GM12878 (cell line): Measurements from ENCODE around the gene EIF3D. TPM values are rescaled to one million over a fixed set of nuclear protein-coding genes. Genes with fewer than 3 reads are reported as not detected.

ENCODE experiments used
- ATAC-seq: fragments of 200-7000 bp; cut with Tn5 transposase; 3 replicates; pipeline ENCODE4 v1.9.1; 2020; ENCODE audit warnings: mild to moderate bottlenecking, moderate library complexity
- BruUV-seq: library from RNA; stranded (reverse); fragments of 400-500 nt; replicated peaks from 2 replicates; lab custom pipeline; 2021; lab: Mats Ljungman, UMichigan
- CTCF ChIA-PET: fragments of 300-600 bp; sonication (Branson Sonifier 250); formaldehyde crosslinking; extraction: SDS; loops from one replicate; lab custom pipeline; 2021; ENCODE audit warnings: inconsistent platforms; lab: Yijun Ruan, JAX
- POLR2A ChIA-PET: fragments of 350-600 bp; formaldehyde crosslinking; extraction: SDS; loops from one replicate; lab custom pipeline; 2021; ENCODE audit warnings: inconsistent platforms; lab: Charles Lee
- RAD21 ChIA-PET: fragments of 300-600 bp; sonication (Branson Sonifier 250); formaldehyde crosslinking; loops from one replicate; lab custom pipeline; 2023; ENCODE audit warnings: antibody characterized with exemption; ENCODE audit not compliant: unreplicated experiment; lab: Charles Lee
- SMC1A ChIA-PET: fragments of 300-600 bp; sonication (Branson Sonifier 250); formaldehyde crosslinking; loops from one replicate; lab custom pipeline; 2023; ENCODE audit not compliant: unreplicated experiment, uncharacterized antibody; lab: Charles Lee
- DNase-seq: peaks from one replicate; pipeline ENCODE4 v3.0.0-alpha.2; 2011; ENCODE audit warnings: low read depth, low spot score
- FAIRE-seq: peaks from 3 replicates; lab custom pipeline; 2011; peaks lifted over from hg19 to GRCh38; lab: Jason Lieb, UNC
- H2AFZ ChIP-seq: 2 replicates; pipeline ENCODE4 v1.6.0; 2011; ENCODE audit warnings: low read depth, low read length, control low read depth; ENCODE audit not compliant: control insufficient read depth
- H3K27ac ChIP-seq: 2 replicates; pipeline ENCODE4 v1.5.1; 2011; ENCODE audit warnings: control low read depth; ENCODE audit not compliant: control insufficient read depth, insufficient read depth
- H3K27me3 ChIP-seq, 2 experiments: replicated peaks in 1 of 2; 2 replicates each; pipeline versions ENCODE4 v1.6.0 to v1.6.1; 2011; ENCODE audit warnings: low read length in 1 of 2; ENCODE audit not compliant: control insufficient read depth in 2 of 2, insufficient read depth in 2 of 2
- H3K36me3 ChIP-seq, 2 experiments: 2 replicates each; pipeline ENCODE4 v1.5.1; 2011; ENCODE audit warnings: low read length in 1 of 2; ENCODE audit not compliant: control insufficient read depth in 2 of 2, insufficient read depth in 2 of 2
- H3K4me1 ChIP-seq: 2 replicates; pipeline ENCODE4 v1.6.1; 2011; ENCODE audit warnings: mild to moderate bottlenecking, low read length, moderate library complexity, mixed read lengths; ENCODE audit not compliant: control insufficient read depth, insufficient read depth
- H3K4me2 ChIP-seq: 2 replicates; pipeline ENCODE4 v1.6.0; 2011; ENCODE audit warnings: control low read depth; ENCODE audit not compliant: control insufficient read depth, insufficient read depth
- H3K4me3 ChIP-seq: fragments of 200-600 bp; sonication (generic); 2 replicates; pipeline ENCODE4 v1.5.1; 2016
- H3K79me2 ChIP-seq: 2 replicates; pipeline ENCODE4 v1.6.0; 2011; ENCODE audit warnings: low read length; ENCODE audit not compliant: control insufficient read depth, insufficient read depth
- H3K9ac ChIP-seq: 2 replicates; pipeline ENCODE4 v1.8.0; 2011; ENCODE audit warnings: low read length, control low read depth, mixed read lengths; ENCODE audit not compliant: control insufficient read depth, insufficient read depth
- H3K9me3 ChIP-seq: replicated peaks from 3 replicates; pipeline ENCODE4 v1.5.1; 2011; ENCODE audit warnings: mild to moderate bottlenecking, low read length; ENCODE audit not compliant: control insufficient read depth, insufficient read depth
- H4K20me1 ChIP-seq: 2 replicates; pipeline ENCODE4 v1.6.0; 2011; ENCODE audit not compliant: control insufficient read depth, insufficient read depth
- BCLAF1 ChIP-seq: fragments of 450-650 bp; IDR thresholded peaks from 2 replicates; pipeline ENCODE4 v1.6.1; 2017; ENCODE audit warnings: antibody characterized with exemption, mild to moderate bottlenecking, moderate library complexity
- BMI1 ChIP-seq: fragments of 450-650 bp; IDR thresholded peaks from 2 replicates; pipeline ENCODE4 v1.6.1; 2016; ENCODE audit warnings: mild to moderate bottlenecking, moderate library complexity, borderline replicate concordance
- CEBPB ChIP-seq, 2 experiments: fragments of 150-350 bp in 1 of 2; IDR thresholded peaks; 2 replicates each; pipeline ENCODE4 v1.6.1; 2012 to 2014; ENCODE audit warnings: low read depth in 2 of 2, low read length in 2 of 2, borderline replicate concordance in 1 of 2, inconsistent platforms in 1 of 2
- CTCF ChIP-seq, 3 experiments: IDR thresholded peaks in 2 of 3; conservative IDR thresholded peaks in 1 of 3; 2 replicates each; pipeline ENCODE4 v1.5.1; 2011; ENCODE audit warnings: low read depth in 3 of 3, low read length in 3 of 3, mild to moderate bottlenecking in 3 of 3, control low read depth in 2 of 3, moderate library complexity in 2 of 3, inconsistent platforms in 1 of 3, mixed read lengths in 1 of 3; ENCODE audit not compliant: control insufficient read depth in 2 of 3, insufficient read depth in 1 of 3; ENCODE audit errors: extremely low read depth in 1 of 3
- HDGF ChIP-seq: fragments of 450-650 bp; IDR thresholded peaks from 2 replicates; pipeline ENCODE4 v1.6.1; 2016; ENCODE audit warnings: antibody characterized with exemption
- IRF3 ChIP-seq: fragments of 450-650 bp; IDR thresholded peaks from 2 replicates; pipeline ENCODE4 v1.6.1; 2014; ENCODE audit warnings: mild to moderate bottlenecking
- IRF4 ChIP-seq: IDR thresholded peaks from 2 replicates; pipeline ENCODE4 v1.6.1; 2011; ENCODE audit warnings: low read depth, low read length
- IRF5 ChIP-seq: fragments of 450-650 bp; IDR thresholded peaks from 2 replicates; pipeline ENCODE4 v1.6.1; 2017; ENCODE audit warnings: borderline replicate concordance
- NR2C1 ChIP-seq: fragments of 450-650 bp; IDR thresholded peaks from 2 replicates; pipeline ENCODE4 v1.6.1; 2017; ENCODE audit warnings: antibody characterized with exemption, mild to moderate bottlenecking, moderate library complexity
- SMARCA5 ChIP-seq: fragments of 450-650 bp; IDR thresholded peaks from 2 replicates; pipeline ENCODE4 v1.6.1; 2017; ENCODE audit warnings: mild to moderate bottlenecking
- YBX1 ChIP-seq: fragments of 450-650 bp; IDR thresholded peaks from 2 replicates; pipeline ENCODE4 v1.6.1; 2016; ENCODE audit warnings: antibody characterized with exemption
- WGBS: methylation state at CpG from one replicate; pipeline ENCODE4 v1.1.6; 2016; ENCODE audit warnings: low lambda C conversion rate; ENCODE audit not compliant: insufficient replicate concordance, insufficient coverage; ENCODE audit errors: missing lambda C conversion rate; 5-methylcytosine and 5-hydroxymethylcytosine counted together
- in situ Hi-C: fragments of 300-500 bp; cut with MboI; formaldehyde crosslinking; loops from 9 replicates; pipeline ENCODE4 v1.14.3; 2018; ENCODE audit warnings: mixed read lengths
- intact Hi-C: fragments of 100-400 bp; cut with micrococcal nuclease; formaldehyde crosslinking; loops from one replicate; pipeline ENCODE4 v1.14.2; 2022; ENCODE audit not compliant: unreplicated experiment
- polyA plus RNA-seq, 11 experiments: library from polyadenylated mRNA; depleted of rRNA in 4 of 11; unstranded in 6 of 11; stranded (reverse) in 5 of 11; fragments of >200 nt; fragmentation: Nextera tagmentation in 4 of 11; fragmentation: Illumina TruSeq in 1 of 11; extraction: Ambion mirVana in 4 of 11; extraction: Trizol in 1 of 11; gene quantifications; 1 replicate in 1 of 11; 2 replicates in 10 of 11; pipeline versions ENCODE4 v1.2.1 to v1.2.3, GENCODE V29; 2011 to 2016; ENCODE audit warnings: inconsistent platforms in 2 of 11, missing spikeins in 2 of 11, low read depth in 1 of 11
- total RNA-seq, 4 experiments: library from RNA; depleted of rRNA in 3 of 4; stranded (reverse); fragments of >200 nt in 3 of 4; fragmentation: Illumina TruSeq in 1 of 4; extraction: Trizol in 1 of 4; gene quantifications; 2 replicates each; pipeline versions ENCODE4 v1.2.1 to v1.2.3, GENCODE V29; 2013 to 2021

Gene EIF3D
- total and polyA plus RNA-seq, 10 of the 15 experiments (the other 5 are each of a cell fraction or from before 2014, with no cell fraction given) = 240 to 558 (median 420) TPM

GRCh38 chr22:36541831-36542411, 13.0 kb upstream of the EIF3D start (continued):
- no peak for TF ChIP-seq BMI1
- TF ChIP-seq CEBPB (IDR thresholded peaks at IDR 0.05; ENCODE audit: borderline replicate concordance in 1 of 2, low read depth in 2 of 2, low read length in 2 of 2) = no peak
- TF ChIP-seq BCLAF1 = no peak
- no peak for TF ChIP-seq IRF4
- no peak for TF ChIP-seq SMARCA5

GRCh38 chr22:36540867-36541642, 12.1 kb upstream of the EIF3D start:
- FAIRE-seq (no peak), DNase-seq (no peak), ATAC-seq (no peak)
- in situ Hi-C loops (no loop called here), intact Hi-C loops (loop anchor here (10.0 kb wide), 1 partner anchor 434 kb away; no protein-coding TSS in a partner anchor)
- ChIA-PET SMC1A (no interaction called here), CTCF (interaction anchor here (0.6 kb wide), 1 partner anchor 437 kb away, joined by 3 read pairs; no protein-coding TSS in a partner anchor), RAD21 (no interaction called here), POLR2A (no interaction called here)
- H3K36me3 ChIP-seq = no peaks in the 10 kb centered on the region
- no peaks in the 10 kb centered on the region for H4K20me1 ChIP-seq
- WGBS = 26% methylated on average over 12 of the region's 12 CpGs
- no peak overlapping the region for H3K27ac ChIP-seq
- no peaks in the 10 kb centered on the region for H3K4me1 ChIP-seq
- BruUV-seq = no TSS peak
- no peak overlapping the region for H3K4me2 ChIP-seq
- H3K9me3 ChIP-seq = no peaks in the 10 kb centered on the region
- H3K79me2 ChIP-seq = no peaks in the 10 kb centered on the region
- no peak overlapping the region for H3K4me3 ChIP-seq
- H3K9ac ChIP-seq = no peak overlapping the region
- peaks cover 0 to 5% of the 10 kb centered on the region in 2 experiments; a peak in 2 of 4 replicates for H3K27me3 ChIP-seq
- H2AFZ ChIP-seq = no peak overlapping the region
- TF ChIP-seq IRF5 = no peak
- no peak for TF ChIP-seq CTCF (IDR thresholded peaks at IDR 0.05 in 2 of 3, conservative IDR thresholded peaks at IDR 0.05 in 1 of 3; ENCODE audit: control insufficient read depth in 2 of 3, extremely low read depth in 1 of 3, insufficient read depth in 1 of 3, low read depth in 3 of 3, low read length in 3 of 3)
- TF ChIP-seq YBX1 = no peak
- no peak for TF ChIP-seq NR2C1
- TF ChIP-seq HDGF = no peak
- TF ChIP-seq IRF3 = no peak
